HG02938 (cell line): ENCODE measurements around the gene DHH.

ENCODE experiments used
- ATAC-seq: cut with Tn5 transposase; IDR thresholded peaks from one replicate; pipeline ENCODE4 v1.9.1; 2021; ENCODE audit warnings: mild to moderate bottlenecking, moderate library complexity; ENCODE audit not compliant: unreplicated experiment

The DHH gene

GRCh38 chr12:49051777-49052438, 42.7 kb downstream of the DHH start:
- ATAC-seq: no peak

- no peak for ATAC-seq
These were observed 43.2 kb downstream of the DHH start for GRCh38 chr12:49051373-49051764.

DNA sequence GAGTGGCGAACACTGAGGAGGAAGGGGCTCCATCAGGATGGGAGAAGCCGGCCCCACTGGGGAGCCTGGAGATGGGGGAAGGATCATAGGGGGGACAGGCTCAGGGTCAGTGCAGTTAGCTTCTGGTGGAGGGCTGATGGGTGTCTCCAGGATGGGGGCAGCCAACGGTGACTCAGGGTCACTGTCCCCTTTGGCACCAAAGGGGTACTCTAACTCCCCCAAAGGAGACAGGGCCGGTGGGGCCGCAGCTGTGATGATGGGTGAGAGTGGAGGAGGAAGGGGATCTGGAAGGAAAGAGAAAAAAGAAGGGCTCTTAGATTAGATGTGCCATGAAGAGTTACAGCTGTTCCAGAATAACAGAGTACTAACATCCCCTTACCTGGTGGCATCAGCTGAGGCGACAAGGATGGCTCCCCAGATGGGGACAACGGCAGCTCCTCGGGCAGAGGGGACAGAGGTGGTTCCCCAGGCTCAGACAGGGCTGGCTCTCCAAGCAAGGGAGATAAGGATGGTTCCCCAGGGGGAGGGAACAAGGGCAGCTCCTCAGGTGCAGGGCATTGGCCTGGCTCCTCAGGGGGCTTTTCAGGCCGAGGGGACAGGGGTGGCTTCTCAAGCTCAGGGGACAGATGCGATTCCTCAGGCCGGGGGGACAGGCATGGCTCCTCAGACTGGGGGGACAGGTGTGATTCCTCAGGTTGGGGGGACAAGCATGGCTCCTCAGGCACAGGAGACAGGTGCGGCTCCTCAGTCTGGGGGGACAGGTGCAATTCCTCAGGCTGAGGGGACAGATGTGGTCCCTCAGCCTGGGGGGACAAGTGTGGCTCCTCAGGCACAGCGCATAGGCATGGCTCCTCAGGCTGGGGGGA, 43.9 kb downstream of the DHH start:
- ATAC-seq: no peak

- no peak for ATAC-seq
These were observed 44.9 kb downstream of the DHH start for GRCh38 chr12:49049566-49050224.

- ATAC-seq: no peak
These were observed 45.6 kb downstream of the DHH start for GRCh38 chr12:49048953-49049352.

DNA sequence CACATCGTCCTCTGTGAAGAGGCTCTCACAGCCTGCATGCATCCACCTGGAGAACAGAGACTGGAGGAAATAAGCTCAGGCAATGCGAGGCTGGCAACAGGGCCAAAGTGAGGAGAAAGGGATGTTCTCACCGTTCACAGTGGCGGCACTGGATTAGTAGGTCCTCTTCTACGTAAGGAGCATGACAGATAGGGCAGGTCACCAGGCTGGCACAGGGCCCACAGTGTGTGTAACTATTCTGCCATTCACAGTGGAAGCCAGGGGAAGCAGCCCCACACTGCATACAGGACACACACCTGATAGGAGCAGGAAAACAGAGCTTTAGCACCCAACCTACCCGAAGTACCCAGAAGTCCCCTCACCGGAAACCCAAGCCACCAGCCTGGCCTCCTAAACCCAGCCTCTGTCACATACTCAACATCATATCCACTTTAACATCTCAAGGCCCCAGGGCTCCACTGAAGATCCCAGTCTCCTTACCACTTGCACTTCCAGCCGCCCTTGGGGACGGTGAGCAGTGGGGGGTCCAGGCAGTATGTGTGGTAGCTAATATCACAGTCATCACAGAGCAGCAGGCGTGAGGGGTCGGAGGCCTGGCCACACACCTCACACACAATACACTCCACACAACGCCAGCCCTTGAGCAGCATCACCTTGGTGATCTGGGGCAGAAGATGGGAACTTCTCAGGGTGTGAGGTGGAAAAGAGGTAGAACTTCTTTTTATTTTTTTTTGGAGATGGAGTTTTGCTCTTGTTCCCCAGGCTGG, 48.3 kb downstream of the DHH start:
- ATAC-seq: no peak

DNA sequence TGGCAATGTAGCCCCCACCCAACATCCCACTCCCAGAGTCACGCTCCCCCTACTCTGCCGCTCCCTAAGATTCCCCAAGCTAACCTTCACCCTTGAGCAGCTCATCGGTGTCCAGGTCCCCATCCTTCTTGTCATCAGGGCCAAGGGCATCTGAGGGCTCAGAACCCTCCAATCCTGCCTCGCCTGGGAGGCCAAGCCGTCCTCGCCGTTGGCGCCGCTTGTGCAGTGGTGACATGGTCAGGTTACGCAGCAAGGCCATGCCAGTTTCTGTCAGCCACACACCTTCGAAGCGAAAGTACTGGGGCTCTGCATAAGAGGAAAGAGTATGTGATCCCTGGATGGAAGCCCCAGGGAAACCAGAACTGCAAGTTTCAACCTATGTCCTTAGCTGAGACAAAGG, 49.9 kb downstream of the DHH start:
- ATAC-seq: no peak

DNA sequence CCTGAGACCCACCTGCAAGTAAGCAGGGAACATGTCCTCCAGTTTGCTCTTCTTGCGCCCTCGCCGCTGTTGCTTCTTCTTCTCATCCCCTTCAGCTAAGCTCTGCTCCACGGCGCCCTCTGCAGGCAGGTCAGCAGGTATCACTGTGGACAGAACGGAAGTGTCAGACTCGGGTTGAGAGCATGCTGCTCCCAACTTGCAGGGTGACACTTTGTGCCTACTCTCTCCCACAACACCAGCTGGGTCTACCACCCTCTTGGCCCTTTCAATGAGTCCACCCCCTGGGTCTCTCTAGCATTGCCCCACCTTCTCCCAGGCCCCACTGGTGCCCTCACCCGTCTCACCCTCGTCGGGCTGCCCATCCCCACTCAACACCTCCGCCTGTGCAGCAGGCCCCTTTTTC, 50.7 kb downstream of the DHH start:
- ATAC-seq: no peak

DNA sequence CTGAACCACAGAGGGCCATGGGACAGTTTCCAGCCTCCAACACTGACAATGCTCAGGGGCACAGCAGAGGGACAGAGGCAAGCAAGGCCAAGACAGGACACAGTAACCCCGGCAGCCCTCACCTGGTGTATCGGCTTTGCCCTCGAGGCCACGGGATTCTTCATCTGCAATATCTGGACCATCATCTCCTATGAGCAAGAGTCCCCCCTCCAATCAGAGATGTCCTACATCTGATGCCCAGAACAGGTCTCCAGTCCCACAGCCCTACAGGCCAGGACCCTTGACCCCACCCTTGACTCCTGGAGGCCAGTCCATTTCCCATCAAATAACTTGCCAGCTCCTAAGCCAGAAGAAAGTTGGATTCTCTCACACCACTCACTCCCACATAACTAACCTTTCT, 51.4 kb downstream of the DHH start:
- ATAC-seq: no peak

DNA sequence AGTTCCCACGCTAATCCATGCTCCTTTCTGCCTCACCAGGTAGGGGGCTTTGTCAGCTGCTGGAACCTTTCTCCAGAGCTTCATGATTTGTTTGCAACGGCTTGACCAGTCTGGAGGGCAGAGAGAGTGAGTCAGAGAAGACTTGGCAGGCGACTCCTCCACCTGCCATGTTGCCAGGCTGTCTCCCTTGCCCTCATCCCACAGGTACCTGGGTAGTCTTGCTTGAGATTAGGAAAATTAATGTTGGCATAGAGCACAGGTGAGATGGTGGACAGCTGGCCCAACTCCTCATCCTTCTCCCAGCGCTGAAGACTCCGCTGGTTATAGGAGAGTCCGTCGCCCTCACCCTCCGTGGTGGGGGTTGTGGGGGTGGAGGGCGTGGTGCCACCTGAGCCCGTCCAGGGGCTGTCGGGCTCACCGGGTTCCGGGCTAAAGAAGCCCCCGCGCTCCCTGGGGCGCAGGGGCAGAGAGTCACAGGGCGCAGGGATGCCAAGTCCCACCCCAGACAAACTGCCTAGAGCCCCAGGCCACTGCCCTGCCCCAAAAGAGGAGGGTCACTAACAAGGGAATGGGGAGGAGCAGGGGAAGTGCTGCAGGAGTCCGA, 52.6 kb downstream of the DHH start:
- ATAC-seq: no peak

- ATAC-seq: no peak
These were observed 53.3 kb downstream of the DHH start for GRCh38 chr12:49041036-49041880.

DNA sequence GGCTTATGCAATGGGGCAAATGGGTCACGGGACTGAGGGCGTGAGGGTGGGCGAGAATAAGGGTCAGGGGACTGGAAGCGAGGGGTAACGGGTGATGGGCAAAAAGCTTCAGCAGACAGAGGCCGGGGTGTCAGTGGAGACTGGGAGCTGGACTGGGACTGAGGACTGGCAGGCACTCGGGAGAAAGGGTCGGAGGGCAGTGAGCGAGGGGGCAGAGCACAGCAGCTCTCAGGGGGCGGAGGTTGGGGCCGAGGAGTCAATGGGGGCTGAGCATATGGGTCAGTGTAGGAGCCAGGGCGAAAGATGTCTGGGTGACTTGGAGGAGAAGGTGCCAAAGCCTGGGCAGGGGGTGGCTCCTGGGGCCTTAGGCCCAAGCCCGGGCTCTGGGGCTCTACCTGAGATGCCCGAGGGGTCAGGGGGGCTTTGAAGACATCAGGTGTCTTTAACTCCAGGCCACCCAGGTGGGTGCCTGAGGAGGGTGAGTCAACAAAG, 54.2 kb downstream of the DHH start:
- ATAC-seq: no peak

- no peak for ATAC-seq
These were observed 54.9 kb downstream of the DHH start for GRCh38 chr12:49039421-49040363.

DNA sequence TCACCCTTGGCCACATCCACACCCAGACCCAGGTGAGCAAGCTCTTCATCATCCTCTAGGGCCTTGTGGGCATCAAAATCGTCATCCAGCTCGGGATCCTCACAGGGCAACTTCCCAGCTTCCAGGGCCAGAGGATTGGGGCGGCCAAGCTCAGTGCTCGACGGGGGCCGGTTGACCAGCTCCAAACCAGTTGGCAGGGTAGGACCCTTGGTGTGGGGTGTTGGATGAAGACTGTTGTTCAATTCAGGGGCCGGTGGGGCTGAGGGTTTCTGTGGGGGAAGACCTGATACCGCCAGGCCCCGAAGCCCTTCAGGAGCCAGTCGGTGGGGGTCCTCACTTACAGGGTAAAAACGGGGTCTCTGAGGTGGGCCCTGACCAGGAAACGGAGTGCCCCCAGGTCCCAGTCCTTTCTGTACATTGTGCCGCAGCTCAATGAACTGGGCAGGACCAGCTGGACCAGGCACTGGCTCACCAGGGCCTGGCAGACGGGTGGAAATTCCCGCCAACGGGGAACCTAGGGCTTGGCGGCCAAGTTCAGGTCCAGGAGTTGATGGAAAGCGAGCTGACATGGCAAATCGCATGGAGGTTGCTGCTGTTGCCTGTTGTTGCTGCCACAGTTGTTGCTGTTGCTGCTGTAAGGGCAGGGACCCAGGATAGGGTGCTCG, 56.2 kb downstream of the DHH start:
- no peak for ATAC-seq

- ATAC-seq: no peak
These were observed 56.7 kb downstream of the DHH start for GRCh38 chr12:49037947-49038237.

- ATAC-seq: no peak
These were observed 57.3 kb downstream of the DHH start for GRCh38 chr12:49037111-49037946.
